Forelimb muscle (tissue), 1 donor: ENCODE results near the gene MAPK1. TPM values are rescaled to one million over a fixed set of nuclear protein-coding genes. Genes with fewer than 3 reads are reported as not detected.
"Not testable (repeated sequence)": the region's sequence is repeated elsewhere in the genome, so short reads cannot be mapped to it uniquely, and the experiment has no call there.

Experiments
- DNase-seq: peaks from one replicate; pipeline ENCODE4 v3.0.0-alpha.2; 2013; ENCODE audit warnings: low read depth
- polyA plus RNA-seq: library from polyadenylated mRNA; unstranded; fragments of 120-200 nt; gene quantifications from one replicate; pipeline ENCODE4 v1.2.1, GENCODE V29; 2013; ENCODE audit not compliant: insufficient read length

The MAPK1 gene
- polyA plus RNA-seq, result 138 TPM

DNA sequence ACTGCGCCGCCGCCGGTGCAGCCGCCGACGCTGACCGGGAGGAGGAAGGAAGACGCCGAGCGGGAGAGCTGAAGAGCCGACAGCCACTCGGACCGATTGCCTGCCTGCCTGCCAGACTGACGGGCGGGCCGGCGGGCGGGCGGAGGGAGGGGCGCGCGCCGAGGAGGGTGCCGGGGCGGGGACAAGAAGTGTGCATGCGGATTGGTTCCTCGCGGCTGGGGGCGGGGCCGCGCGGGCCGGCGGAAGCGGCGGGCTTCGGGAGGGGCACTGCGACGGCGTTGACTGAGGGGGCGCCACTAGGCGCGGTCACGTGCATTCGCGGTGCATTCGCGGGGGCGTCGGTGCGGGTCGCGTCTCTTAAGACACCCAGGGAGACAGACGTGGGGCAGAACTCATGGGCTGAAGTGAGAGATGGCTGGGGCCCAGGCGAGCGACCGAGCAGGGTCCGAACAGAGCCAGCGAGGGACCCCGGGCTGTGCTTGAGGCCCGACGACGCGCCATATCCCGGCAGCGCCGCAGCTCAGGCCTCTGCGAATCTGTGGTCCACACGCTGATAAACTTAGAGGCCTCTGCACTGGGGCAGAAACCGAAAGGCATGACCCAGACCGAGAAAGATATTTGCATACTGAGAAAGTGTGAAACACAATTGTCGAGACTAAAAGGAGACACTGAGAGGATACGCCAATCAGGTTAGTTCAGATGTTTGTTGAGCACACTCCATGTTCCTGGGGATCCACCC lies at the start of gene MAPK1:
TSS of gene MAPK1 (minus strand) at position 118 of the 739 bp plus-strand sequence. CDS start 205 bp downstream, outside the sequence.
- peak; percentile 60 for DNase-seq

GRCh38 chr22:21916309-21916918 lies 49.0 kb upstream of the MAPK1 start:
- no peak for DNase-seq

- no peak for DNase-seq
Observed at GRCh38 chr22:21915624-21916308, 48.3 kb upstream of the MAPK1 start.

DNA sequence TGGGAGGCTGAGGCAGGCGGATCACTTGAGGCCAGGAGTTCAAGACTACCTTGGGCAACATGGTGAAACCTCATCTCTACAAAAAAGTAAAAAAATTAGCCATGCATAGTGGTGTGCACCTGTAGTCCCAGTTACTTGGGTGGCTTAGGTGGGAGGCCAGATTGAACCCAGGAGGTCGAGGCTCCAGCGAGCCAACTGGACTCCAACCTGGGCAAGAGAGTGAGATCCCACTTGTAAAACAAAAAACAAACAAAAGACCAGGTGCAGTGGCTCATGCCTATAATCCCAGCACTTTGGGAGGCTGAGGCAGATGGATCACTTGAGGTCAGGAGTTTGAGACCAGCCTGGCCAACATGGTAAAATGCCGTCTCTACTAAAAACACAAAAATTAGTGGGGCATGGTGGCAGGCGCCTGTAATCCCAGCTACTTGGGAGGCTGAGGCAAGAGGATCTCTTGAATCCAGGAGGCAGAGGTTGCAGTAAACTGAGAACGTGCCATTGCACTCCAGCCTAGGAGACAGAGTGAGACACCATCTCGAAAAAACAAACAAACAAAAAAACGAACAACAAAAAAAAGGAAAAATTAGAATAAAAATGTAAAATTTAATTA lies 46.7 kb upstream of the MAPK1 start:
- not testable (repeated sequence) for DNase-seq

GRCh38 chr22:21910367-21910766 lies 42.9 kb upstream of the MAPK1 start:
- not testable (repeated sequence) for DNase-seq

DNA sequence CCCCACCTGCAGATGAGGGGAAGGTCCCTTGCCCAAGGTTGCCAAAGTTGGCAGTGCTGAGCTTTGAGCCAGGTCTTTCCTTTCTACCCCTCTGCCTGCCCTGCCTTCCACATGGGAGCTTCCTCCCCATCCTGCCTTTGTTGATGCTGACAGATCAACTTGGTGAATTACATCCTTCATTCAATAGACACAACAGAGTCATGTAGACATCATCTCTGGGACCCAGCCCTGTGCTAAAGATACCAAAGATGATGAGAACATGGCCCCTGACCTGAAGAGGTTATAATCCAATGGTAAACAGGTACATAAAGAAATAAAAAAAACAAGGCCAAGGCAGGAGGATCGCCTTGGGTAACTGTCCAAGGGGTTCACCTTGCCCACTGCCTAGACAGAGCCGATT lies 42.4 kb upstream of the MAPK1 start:
- DNase-seq, result no peak

- no peak for DNase-seq
Observed at GRCh38 chr22:21907638-21908522, 40.4 kb upstream of the MAPK1 start.

GRCh38 chr22:21905234-21905633 lies 37.8 kb upstream of the MAPK1 start:
- DNase-seq, result not testable (repeated sequence)

- no peak for DNase-seq
Observed at GRCh38 chr22:21904250-21904789, 36.9 kb upstream of the MAPK1 start.

GRCh38 chr22:21903283-21903682 lies 35.8 kb upstream of the MAPK1 start:
- no peak for DNase-seq

GRCh38 chr22:21902296-21903087 lies 35.0 kb upstream of the MAPK1 start:
- no peak for DNase-seq

GRCh38 chr22:21898354-21898896 lies 31.0 kb upstream of the MAPK1 start:
- DNase-seq, result no peak

DNA sequence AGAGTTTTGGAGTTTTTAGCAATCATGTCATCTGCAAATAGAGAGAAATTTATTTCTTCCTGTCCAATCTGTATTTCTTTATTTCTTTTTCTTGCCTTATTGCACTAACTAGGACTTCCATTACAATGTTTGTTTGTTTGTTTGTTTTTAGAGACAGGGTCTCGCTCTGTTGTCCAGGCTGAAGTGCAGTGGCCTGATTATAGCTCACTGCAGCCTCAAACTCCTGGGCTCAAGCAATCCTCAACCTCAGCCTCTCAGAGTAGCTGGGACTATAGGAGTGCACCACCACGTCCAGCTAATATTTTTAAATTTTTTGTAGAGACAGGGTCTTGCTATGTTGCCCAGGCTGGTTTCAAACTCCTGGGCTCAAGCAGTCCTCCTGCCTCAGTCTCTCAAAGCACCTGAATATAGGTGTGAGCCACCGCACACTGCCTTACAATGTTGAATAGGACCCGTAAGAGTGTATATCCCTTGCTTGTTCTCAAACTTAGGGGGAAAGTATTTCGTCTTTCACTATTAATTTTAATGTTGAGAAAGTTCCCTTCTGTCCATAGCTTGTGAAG lies 29.6 kb upstream of the MAPK1 start:
- no peak for DNase-seq

GRCh38 chr22:21896275-21896674 lies 28.8 kb upstream of the MAPK1 start:
- DNase-seq, result not testable (repeated sequence)

DNA sequence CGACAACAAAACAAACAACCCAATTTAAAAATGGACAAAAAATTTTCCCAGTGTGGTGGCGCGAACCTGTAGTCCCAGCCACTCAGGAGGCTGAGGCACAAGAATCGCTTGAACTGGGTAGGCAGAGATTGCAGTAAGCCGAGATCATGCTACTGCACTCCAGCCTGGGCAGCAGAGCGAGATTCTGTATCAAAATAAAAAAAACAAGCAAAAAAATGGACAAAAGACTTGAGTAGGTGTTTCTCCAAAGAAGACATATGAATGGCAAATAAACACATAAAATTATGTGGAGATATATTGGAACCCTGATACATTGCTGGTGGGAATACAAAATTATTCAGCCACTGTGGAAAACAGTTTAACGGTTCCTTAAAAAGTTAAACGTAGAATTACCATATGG lies 27.4 kb upstream of the MAPK1 start:
- DNase-seq, result no peak

DNA sequence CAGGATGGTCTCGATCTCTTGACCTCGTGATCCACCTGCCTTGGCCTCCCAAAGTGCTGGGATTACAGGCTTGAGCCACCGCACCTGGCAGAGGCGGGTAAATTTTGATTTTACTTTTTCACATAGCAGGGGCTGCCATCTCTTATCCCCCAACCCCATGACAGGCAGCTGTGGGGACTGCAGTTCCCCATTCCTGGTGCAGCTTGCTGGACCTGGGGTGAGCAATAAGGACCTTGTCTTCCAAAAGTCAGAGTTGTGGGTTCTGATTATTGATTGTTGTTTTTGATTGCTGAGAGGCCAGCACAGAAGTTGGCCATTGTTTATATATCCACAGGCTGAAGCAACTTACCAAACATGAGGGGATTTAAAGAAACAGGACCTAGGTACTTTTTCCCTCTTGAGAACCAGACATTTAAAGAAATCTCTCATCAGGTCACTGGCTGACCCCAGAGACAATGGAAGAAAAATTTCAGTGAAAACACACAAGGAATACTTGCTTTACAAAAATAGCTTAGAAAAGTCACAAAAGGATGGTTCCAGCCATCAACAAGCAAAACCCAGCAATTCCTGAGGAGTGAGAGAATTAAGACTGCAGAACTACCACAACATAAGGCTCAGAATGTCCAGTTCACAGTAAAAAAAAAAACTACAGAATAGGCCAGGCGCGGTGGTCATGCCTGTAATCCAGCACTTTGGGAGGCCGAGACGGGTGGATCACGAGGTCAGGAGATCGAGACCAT lies 22.0 kb upstream of the MAPK1 start:
- no peak for DNase-seq

- DNase-seq, result no peak
Observed at GRCh38 chr22:21887841-21888240, 20.4 kb upstream of the MAPK1 start.

DNA sequence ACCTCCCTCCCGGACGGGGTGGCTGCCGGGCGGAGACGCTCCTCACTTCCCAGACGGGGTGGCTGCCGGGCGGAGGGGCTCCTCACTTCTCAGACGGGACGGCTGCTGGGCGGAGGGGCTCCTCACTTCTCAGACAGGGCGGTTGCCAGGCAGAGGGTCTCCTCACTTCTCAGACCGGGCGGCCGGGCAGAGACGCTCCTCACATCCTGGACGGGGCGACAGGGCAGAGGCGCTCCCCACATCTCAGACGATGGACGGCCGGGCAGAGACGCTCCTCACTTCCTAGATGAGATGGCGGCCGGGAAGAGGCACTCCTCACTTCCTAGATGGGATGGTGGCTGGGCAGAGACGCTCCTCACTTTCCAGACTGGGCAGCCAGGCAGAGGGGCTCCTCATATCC lies 16.5 kb upstream of the MAPK1 start:
- not testable (repeated sequence) for DNase-seq
